Astrocyte (in vitro differentiated cells and primary cell): ENCODE results near the gene RPL10.

Source experiments
- EZH2 ChIP-seq: IDR thresholded peaks from 2 replicates; pipeline ENCODE4 v1.6.1; 2012; ENCODE audit warnings: mild to moderate bottlenecking, low read length, inconsistent platforms; ENCODE audit not compliant: insufficient read depth
- TF ChIP-seq, protein P1 (sequence below): IDR thresholded peaks from 2 replicates; pipeline ENCODE4 v1.5.1; 2011; ENCODE audit warnings: low read depth, mild to moderate bottlenecking, inconsistent platforms, low read length, moderate library complexity; ENCODE audit not compliant: insufficient read depth

DNA sequence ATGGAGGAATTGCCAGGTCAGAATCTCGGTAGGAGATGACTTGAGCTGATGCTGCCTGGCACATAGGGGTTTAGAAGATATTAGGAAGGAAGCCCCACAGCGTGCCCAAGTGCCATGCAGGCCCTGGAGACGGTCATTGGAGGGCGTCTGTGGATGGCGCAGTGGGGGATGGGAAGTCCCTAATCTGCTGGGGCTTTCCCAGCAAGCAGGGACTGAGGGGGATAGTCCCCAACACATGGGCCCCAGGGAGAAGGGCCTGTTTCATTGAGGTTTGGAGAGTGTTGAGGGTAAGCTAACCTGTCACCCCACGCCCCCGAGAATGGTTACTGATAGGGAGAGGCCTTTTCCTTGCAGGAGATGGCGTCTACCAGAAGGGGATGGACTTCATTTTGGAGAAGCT lies 21.0 kb downstream of the RPL10 start:
- TF ChIP-seq, protein P1, sequence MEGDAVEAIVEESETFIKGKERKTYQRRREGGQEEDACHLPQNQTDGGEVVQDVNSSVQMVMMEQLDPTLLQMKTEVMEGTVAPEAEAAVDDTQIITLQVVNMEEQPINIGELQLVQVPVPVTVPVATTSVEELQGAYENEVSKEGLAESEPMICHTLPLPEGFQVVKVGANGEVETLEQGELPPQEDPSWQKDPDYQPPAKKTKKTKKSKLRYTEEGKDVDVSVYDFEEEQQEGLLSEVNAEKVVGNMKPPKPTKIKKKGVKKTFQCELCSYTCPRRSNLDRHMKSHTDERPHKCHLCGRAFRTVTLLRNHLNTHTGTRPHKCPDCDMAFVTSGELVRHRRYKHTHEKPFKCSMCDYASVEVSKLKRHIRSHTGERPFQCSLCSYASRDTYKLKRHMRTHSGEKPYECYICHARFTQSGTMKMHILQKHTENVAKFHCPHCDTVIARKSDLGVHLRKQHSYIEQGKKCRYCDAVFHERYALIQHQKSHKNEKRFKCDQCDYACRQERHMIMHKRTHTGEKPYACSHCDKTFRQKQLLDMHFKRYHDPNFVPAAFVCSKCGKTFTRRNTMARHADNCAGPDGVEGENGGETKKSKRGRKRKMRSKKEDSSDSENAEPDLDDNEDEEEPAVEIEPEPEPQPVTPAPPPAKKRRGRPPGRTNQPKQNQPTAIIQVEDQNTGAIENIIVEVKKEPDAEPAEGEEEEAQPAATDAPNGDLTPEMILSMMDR = no peak
- no peak for TF ChIP-seq EZH2
